ENCODE data around the gene NLRP8. TPM values are rescaled to one million over a fixed set of nuclear protein-coding genes. Genes with fewer than 3 reads are reported as not detected.
A peak's percentile ranks its signal among the peaks of the same experiment; 100 is the strongest.
"Not testable (repeated sequence)": the region's sequence is repeated elsewhere in the genome, so short reads cannot be mapped to it uniquely, and the experiment has no call there.

Gene NLRP8
- total and polyA plus RNA-seq, 5 experiments from 2014 or later: not detected

- peaks cover 0 to 2% (median 0%) of the 10 kb centered on the region in 4 donors for H3K4me1 Mint-ChIP-seq
- no peak for ATAC-seq
- POLR2A ChIA-PET: no interaction called here
- peaks cover 6 to 53% (median 19%) of the 10 kb centered on the region in 9 donors for H3K9me3 Mint-ChIP-seq
- peaks cover 0 to 12% (median 3%) of the 10 kb centered on the region in 5 donors for H3K27me3 Mint-ChIP-seq
- H3K4me3 Mint-ChIP-seq: no peak overlapping the region
- no peak for DNase-seq
- H3K27ac Mint-ChIP-seq: no peak overlapping the region
- H3K36me3 Mint-ChIP-seq: peaks cover 0 to 26% (median 0%) of the 10 kb centered on the region in 3 donors
These were observed 16.6 kb upstream of the NLRP8 start for GRCh38 chr19:55930996-55931515.

GRCh38 chr19:55931936-55932386 is 15.7 kb upstream of the NLRP8 start, which contains the start of gene NLRP13:
TSS of gene NLRP13 (minus strand) at chr19:55932336. CDS start at chr19:55932311, 25 bp downstream.
- POLR2A ChIA-PET: no interaction called here
- H3K4me1 Mint-ChIP-seq: peaks cover 0 to 2% (median 0%) of the 10 kb centered on the region in 4 donors
- no peak within 1 kb of the TSS for H3K4me3 Mint-ChIP-seq
- H3K36me3 Mint-ChIP-seq: peaks cover 0 to 26% (median 0%) of the 10 kb centered on the region in 3 donors
- H3K27me3 Mint-ChIP-seq: peaks cover 0 to 6% (median 0%) of the 10 kb centered on the region in 5 donors
- DNase-seq (no peak), ATAC-seq (no peak)
- no peak within 1 kb of the TSS for H3K27ac Mint-ChIP-seq
- H3K9me3 Mint-ChIP-seq: peaks cover 7 to 44% (median 19%) of the 10 kb centered on the region in 9 donors

- Mint-ChIP-seq H3K4me1 (peaks cover 0 to 2% (median 0%) of the 10 kb centered on the region in 4 donors), H3K36me3 (peaks cover 0 to 15% (median 0%) of the 10 kb centered on the region in 3 donors), H3K9me3 (peaks cover 10 to 45% (median 24%) of the 10 kb centered on the region in 9 donors), H3K27ac (no peak overlapping the region), H3K27me3 (peaks cover 0 to 6% (median 0%) of the 10 kb centered on the region in 5 donors), H3K4me3 (no peak overlapping the region)
- DNase-seq (no peak), ATAC-seq (no peak)
- POLR2A ChIA-PET: no interaction called here
These were observed 12.4 kb upstream of the NLRP8 start for GRCh38 chr19:55935206-55935605.

GRCh38 chr19:55939206-55939605 is 8.4 kb upstream of the NLRP8 start:
- POLR2A ChIA-PET: no interaction called here
- Mint-ChIP-seq H3K4me3 (no peak overlapping the region), H3K9me3 (peaks cover 8 to 62% (median 29%) of the 10 kb centered on the region in 9 donors), H3K4me1 (peaks cover 0 to 2% (median 0%) of the 10 kb centered on the region in 4 donors), H3K36me3 (peaks cover 0 to 20% (median 2%) of the 10 kb centered on the region in 3 donors), H3K27me3 (peaks cover 0 to 16% (median 0%) of the 10 kb centered on the region in 5 donors), H3K27ac (no peak overlapping the region)
- ATAC-seq: no peak
- no peak for DNase-seq

- Mint-ChIP-seq H3K4me3 (no peak overlapping the region), H3K27ac (no peak overlapping the region), H3K36me3 (peaks cover 0 to 10% (median 2%) of the 10 kb centered on the region in 3 donors), H3K4me1 (no peaks in the 10 kb centered on the region), H3K9me3 (peaks cover 8 to 52% (median 29%) of the 10 kb centered on the region in 9 donors), H3K27me3 (peaks cover 0 to 10% (median 0%) of the 10 kb centered on the region in 5 donors)
- DNase-seq (no peak), ATAC-seq (no peak)
- POLR2A ChIA-PET: no interaction called here
These were observed 7.3 kb upstream of the NLRP8 start for GRCh38 chr19:55940306-55940705.

- H3K4me3 Mint-ChIP-seq, H3K4me1 Mint-ChIP-seq, H3K27ac Mint-ChIP-seq, H3K36me3 Mint-ChIP-seq, POLR2A ChIA-PET, ATAC-seq, DNase-seq: not testable (repeated sequence)
- H3K27me3 Mint-ChIP-seq: peaks cover 0 to 20% (median 8%) of the 10 kb centered on the region in 5 donors
- peaks cover 4 to 42% (median 17%) of the 10 kb centered on the region in 9 donors for H3K9me3 Mint-ChIP-seq
These were observed 2.9 kb downstream of the NLRP8 start for GRCh38 chr19:55950566-55950965.

- peak overlapping the region in 1 of 10 donors; percentile 5 for H3K27ac Mint-ChIP-seq
- H3K4me3 Mint-ChIP-seq: no peak overlapping the region
- peaks cover 0 to 12% (median 5%) of the 10 kb centered on the region in 9 donors for H3K9me3 Mint-ChIP-seq
- H3K27me3 Mint-ChIP-seq: no peaks in the 10 kb centered on the region
- POLR2A ChIA-PET: no interaction called here
- H3K36me3 Mint-ChIP-seq: no peaks in the 10 kb centered on the region
- ATAC-seq (no peak), DNase-seq (no peak)
- H3K4me1 Mint-ChIP-seq: no peaks in the 10 kb centered on the region
These were observed 8.8 kb downstream of the NLRP8 start for GRCh38 chr19:55956431-55956830.

GRCh38 chr19:55958356-55958755 is 10.7 kb downstream of the NLRP8 start:
- H3K27ac Mint-ChIP-seq: no peak overlapping the region
- no peaks in the 10 kb centered on the region for H3K27me3 Mint-ChIP-seq
- no peak overlapping the region for H3K4me3 Mint-ChIP-seq
- no peak for DNase-seq
- H3K9me3 Mint-ChIP-seq: peaks cover 0 to 6% (median 2%) of the 10 kb centered on the region in 9 donors
- POLR2A ChIA-PET: no interaction called here
- H3K36me3 Mint-ChIP-seq: no peaks in the 10 kb centered on the region
- H3K4me1 Mint-ChIP-seq: no peaks in the 10 kb centered on the region
- no peak for ATAC-seq

GRCh38 chr19:55959996-55960675 is 12.5 kb downstream of the NLRP8 start:
- H3K9me3 Mint-ChIP-seq: peaks cover 0 to 6% (median 4%) of the 10 kb centered on the region in 9 donors
- H3K27me3 Mint-ChIP-seq: no peaks in the 10 kb centered on the region
- H3K27ac Mint-ChIP-seq: no peak overlapping the region
- POLR2A ChIA-PET: no interaction called here
- no peaks in the 10 kb centered on the region for H3K36me3 Mint-ChIP-seq
- no peak for DNase-seq
- no peak overlapping the region for H3K4me3 Mint-ChIP-seq
- H3K4me1 Mint-ChIP-seq: no peaks in the 10 kb centered on the region
- no peak for ATAC-seq

GRCh38 chr19:55962186-55962585 is 14.6 kb downstream of the NLRP8 start:
- no peaks in the 10 kb centered on the region for H3K4me1 Mint-ChIP-seq
- DNase-seq (no peak), ATAC-seq (no peak)
- H3K27me3 Mint-ChIP-seq: no peaks in the 10 kb centered on the region
- H3K27ac Mint-ChIP-seq: no peak overlapping the region
- POLR2A ChIA-PET: no interaction called here
- no peak overlapping the region for H3K4me3 Mint-ChIP-seq
- H3K36me3 Mint-ChIP-seq: peaks cover 0 to under 1% (median 0%) of the 10 kb centered on the region in 3 donors
- peaks cover 0 to 16% (median 9%) of the 10 kb centered on the region in 9 donors for H3K9me3 Mint-ChIP-seq

- Mint-ChIP-seq H3K4me3 (no peak overlapping the region), H3K4me1 (no peaks in the 10 kb centered on the region), H3K36me3 (peaks cover 0 to 38% (median 5%) of the 10 kb centered on the region in 3 donors), H3K9me3 (peaks cover 0 to 58% (median 27%) of the 10 kb centered on the region in 9 donors), H3K27me3 (peaks cover 0 to 21% (median 5%) of the 10 kb centered on the region in 5 donors), H3K27ac (no peak overlapping the region)
- ATAC-seq (no peak), DNase-seq (no peak)
- POLR2A ChIA-PET: no interaction called here
These were observed 26.4 kb downstream of the NLRP8 start for GRCh38 chr19:55973982-55974381.

GRCh38 chr19:55980415-55980814 is 32.8 kb downstream of the NLRP8 start:
- Mint-ChIP-seq H3K36me3 (peaks cover 1 to 28% (median 4%) of the 10 kb centered on the region in 3 donors), H3K4me3 (no peak overlapping the region), H3K9me3 (peaks cover 10 to 71% (median 26%) of the 10 kb centered on the region in 9 donors), H3K4me1 (no peaks in the 10 kb centered on the region), H3K27me3 (peaks cover 1 to 20% (median 11%) of the 10 kb centered on the region in 5 donors), H3K27ac (no peak overlapping the region)
- POLR2A ChIA-PET: no interaction called here
- DNase-seq (no peak), ATAC-seq (no peak)

- H3K4me3 Mint-ChIP-seq: no peak overlapping the region
- ATAC-seq (no peak), DNase-seq (no peak)
- peaks cover 0 to 69% (median 16%) of the 10 kb centered on the region in 9 donors for H3K9me3 Mint-ChIP-seq
- peaks cover 0 to 10% (median under 1%) of the 10 kb centered on the region in 3 donors for H3K36me3 Mint-ChIP-seq
- POLR2A ChIA-PET: no interaction called here
- H3K4me1 Mint-ChIP-seq: peaks cover 0 to 5% (median 0%) of the 10 kb centered on the region in 4 donors
- H3K27me3 Mint-ChIP-seq: peaks cover 0 to 11% (median 6%) of the 10 kb centered on the region in 5 donors
- peak overlapping the region in 1 of 10 donors; percentile 16 for H3K27ac Mint-ChIP-seq
These were observed 37.6 kb downstream of the NLRP8 start for GRCh38 chr19:55985254-55985653.
